GM12865 (cell line): ENCODE results near the gene RBL2.

Experiments used
- DNase-seq: peaks from one replicate; pipeline ENCODE4 v3.0.0; 2010; ENCODE audit warnings: low read depth
- H3K4me3 ChIP-seq: 2 replicates; pipeline ENCODE4 v1.5.1; 2011; ENCODE audit warnings: mild to moderate bottlenecking, low read depth, low read length, control low read depth
- CTCF ChIP-seq: IDR thresholded peaks from 2 replicates; pipeline ENCODE4 v1.5.1; 2011; ENCODE audit warnings: low read length, control low read depth, low read depth, inconsistent platforms; ENCODE audit not compliant: insufficient read depth; ENCODE audit errors: missing control alignments

Gene RBL2

GRCh38 chr16:53492503-53492902, 58.2 kb downstream of the RBL2 start:
- no peak overlapping the region for H3K4me3 ChIP-seq
- TF ChIP-seq CTCF: no peak
- no peak for DNase-seq

GRCh38 chr16:53494636-53495035, 60.4 kb downstream of the RBL2 start:
- no peak for TF ChIP-seq CTCF

GRCh38 chr16:53495325-53495724, 61.1 kb downstream of the RBL2 start:
- H3K4me3 ChIP-seq: no peak overlapping the region
- no peak for DNase-seq
- no peak for TF ChIP-seq CTCF

More at GRCh38 chr16:53494636-53495035, 60.4 kb downstream of the RBL2 start:
- no peak overlapping the region for H3K4me3 ChIP-seq
- DNase-seq: no peak

- no peak overlapping the region for H3K4me3 ChIP-seq
- DNase-seq: no peak
- TF ChIP-seq CTCF: no peak
These were observed 64.7 kb downstream of the RBL2 start for GRCh38 chr16:53498984-53499383.

GRCh38 chr16:53501216-53501859, 67.1 kb downstream of the RBL2 start:
- no peak for TF ChIP-seq CTCF
- DNase-seq: no peak
- H3K4me3 ChIP-seq: no peak overlapping the region

- DNase-seq: peak; percentile 37
- no peak for TF ChIP-seq CTCF
- peak within 1 kb of the TSS; percentile 68 for H3K4me3 ChIP-seq
These were observed 68.3 kb downstream of the RBL2 start, which contains the start of gene AKTIP for GRCh38 chr16:53502331-53503269. Gene AKTIP, minus strand, starts transcription at chr16:53503209. Its CDS starts 2,950 bp downstream, at chr16:53500259.
